Spleen (tissue), 7 donors: ENCODE data around the gene SEMA5B.

Experiments used
- CTCF ChIP-seq, 11 experiments: fragments of 200-600 bp in 7 of 11; fragments of 450-650 bp in 4 of 11; sonication (generic) in 4 of 11; IDR thresholded peaks in 8 of 11; conservative IDR thresholded peaks in 3 of 11; 1 replicate in 7 of 11; 2 replicates in 4 of 11; pipeline versions ENCODE4 v1.4.0 to v1.8.0; 2016 to 2021; ENCODE audit warnings: antibody characterized with exemption in 11 of 11, inconsistent platforms in 4 of 11, mild to moderate bottlenecking in 1 of 11
- POLR2A ChIP-seq, 3 donors: fragments of 450-650 bp; IDR thresholded peaks; one replicate each; pipeline ENCODE4 v1.5.1; 2017; ENCODE audit warnings: antibody characterized with exemption in 3 of 3, mild to moderate bottlenecking in 1 of 3
- POLR2AphosphoS5 ChIP-seq, 3 donors: sonication (generic); formaldehyde crosslinking; IDR thresholded peaks; one replicate each; pipeline ENCODE4 v1.5.1; 2017; ENCODE audit warnings: antibody characterized with exemption in 3 of 3
- donor health status: DM: no; HTN: no; CAD: no; lungs with moderate emphysema.
- donor health status: DM: no; HTN: no; CAD: no.
- donor health status: DM: no; HTN: no; CAD: no.

- TF ChIP-seq POLR2A (IDR thresholded peaks at IDR 0.05), result no peak
- TF ChIP-seq CTCF (IDR thresholded peaks at IDR 0.05 in 8 of 11, conservative IDR thresholded peaks at IDR 0.05 in 3 of 11), result no peak
- peak in 2 of 3 donors; percentile 72 to 77 for TF ChIP-seq POLR2AphosphoS5 (IDR thresholded peaks at IDR 0.05)
Measured at GRCh38 chr3:123048480-123049237, 21.1 kb upstream of the SEMA5B start.
